Activated CD8-positive, alpha-beta T cell treated with anti-CD3 and anti-CD28 coated beads, Interleukin-2, amount 10 ng/mL, durations not matched to agents 7 days and 5 days (primary cell): Measurements from ENCODE around the gene SPATA31D4. TPM values are rescaled to one million over a fixed set of nuclear protein-coding genes. Genes with fewer than 3 reads are reported as not detected.
"Not testable (repeated sequence)": the region's sequence is repeated elsewhere in the genome, so short reads cannot be mapped to it uniquely, and the experiment has no call there.

Source experiments
- ATAC-seq: fragments of 150-1000 bp; cut with Tn5 transposase; one replicate; pipeline ENCODE4 v1.10.0; 2021; ENCODE audit warnings: moderate library complexity
- CTCF ChIA-PET: fragments of 350-600 bp; sonication (Branson Sonifier 250); formaldehyde crosslinking; loops from one replicate; lab custom pipeline; 2021; ENCODE audit warnings: antibody characterized with exemption; lab: Charles Lee
- POLR2A ChIA-PET: fragments of 350-600 bp; sonication (Branson Sonifier 250); formaldehyde crosslinking; loops from one replicate; lab custom pipeline; 2021; ENCODE audit warnings: antibody characterized with exemption; lab: Charles Lee
- DNase-seq: peaks from one replicate; pipeline ENCODE4 v3.0.0-alpha.2; 2020
- H3K27ac Mint-ChIP-seq: one replicate; pipeline ENCODE4 v1.8.0; 2021; ENCODE audit warnings: mild to moderate bottlenecking, mixed read lengths
- H3K27me3 Mint-ChIP-seq: one replicate; pipeline ENCODE4 v1.8.0; 2021; ENCODE audit warnings: low read depth, mixed read lengths
- H3K36me3 Mint-ChIP-seq: one replicate; pipeline ENCODE4 v1.8.0; 2021; ENCODE audit warnings: low read depth, mixed read lengths
- H3K4me1 Mint-ChIP-seq: one replicate; pipeline ENCODE4 v1.8.0; 2021; ENCODE audit warnings: low read depth, mixed read lengths
- H3K4me3 Mint-ChIP-seq: one replicate; pipeline ENCODE4 v1.8.0; 2021; ENCODE audit warnings: mild to moderate bottlenecking, mixed read lengths
- H3K9me3 Mint-ChIP-seq: one replicate; pipeline ENCODE4 v1.8.0; 2022; ENCODE audit warnings: mixed read lengths; ENCODE audit not compliant: insufficient read depth
- total RNA-seq, 2 experiments: library from RNA; stranded (reverse); gene quantifications; one replicate each; pipeline ENCODE4 v1.2.3, GENCODE V29; 2021

Gene SPATA31D4
- total RNA-seq, 2 experiments from 2014 or later: not detected

DNA sequence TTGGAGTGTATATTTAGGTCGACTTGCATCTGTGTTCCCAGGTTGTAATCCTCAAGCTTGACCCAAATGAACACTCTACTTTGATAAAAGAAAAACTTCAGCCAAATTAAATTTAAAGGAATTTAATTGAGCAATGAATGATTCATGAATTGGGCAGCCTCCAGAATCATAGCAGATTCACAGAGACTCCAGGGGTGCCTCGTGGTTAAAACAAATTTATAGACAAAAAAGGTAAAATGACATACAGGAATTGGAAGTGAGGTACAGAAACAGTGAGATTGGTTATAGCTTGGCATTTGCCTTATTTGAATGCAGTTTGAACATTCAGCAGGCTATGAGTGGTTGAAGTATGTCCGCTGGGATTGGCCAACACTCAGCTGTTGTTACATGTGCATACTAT, 21.6 kb upstream of the SPATA31D4 start:
- no peaks in the 10 kb centered on the region for H3K9me3 Mint-ChIP-seq
- DNase-seq (no peak), ATAC-seq (no peak)
- ChIA-PET CTCF (no interaction called here), POLR2A (no interaction called here)
- H3K27ac Mint-ChIP-seq: no peak overlapping the region
- H3K4me3 Mint-ChIP-seq: no peak overlapping the region
- no peaks in the 10 kb centered on the region for H3K27me3 Mint-ChIP-seq
- H3K36me3 Mint-ChIP-seq: no peaks in the 10 kb centered on the region
- H3K4me1 Mint-ChIP-seq: no peaks in the 10 kb centered on the region

DNA sequence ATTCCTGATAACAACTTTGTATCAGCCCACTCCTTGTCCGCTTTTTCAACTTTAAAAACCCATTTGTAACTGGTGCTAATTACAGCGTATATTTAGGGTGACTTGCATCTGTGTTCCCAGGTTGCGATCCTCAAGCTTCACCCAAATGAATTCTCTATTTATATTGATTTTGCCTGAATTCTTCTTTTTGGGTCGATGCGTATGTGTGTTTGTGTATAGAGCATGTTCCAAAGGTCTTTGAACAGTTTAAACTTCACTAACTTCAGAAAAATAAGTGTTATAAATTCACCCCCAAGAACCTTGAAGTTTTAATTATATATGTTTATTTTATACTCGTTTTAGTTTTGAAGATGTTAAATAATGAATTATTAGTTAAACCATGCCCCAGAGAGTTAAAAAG, 16.1 kb upstream of the SPATA31D4 start:
- ChIA-PET CTCF (no interaction called here), POLR2A (no interaction called here)
- Mint-ChIP-seq H3K9me3 (no peaks in the 10 kb centered on the region), H3K27me3 (no peaks in the 10 kb centered on the region), H3K4me1 (no peaks in the 10 kb centered on the region), H3K4me3 (no peak overlapping the region), H3K27ac (no peak overlapping the region), H3K36me3 (no peaks in the 10 kb centered on the region)
- DNase-seq (no peak), ATAC-seq (no peak)

DNA sequence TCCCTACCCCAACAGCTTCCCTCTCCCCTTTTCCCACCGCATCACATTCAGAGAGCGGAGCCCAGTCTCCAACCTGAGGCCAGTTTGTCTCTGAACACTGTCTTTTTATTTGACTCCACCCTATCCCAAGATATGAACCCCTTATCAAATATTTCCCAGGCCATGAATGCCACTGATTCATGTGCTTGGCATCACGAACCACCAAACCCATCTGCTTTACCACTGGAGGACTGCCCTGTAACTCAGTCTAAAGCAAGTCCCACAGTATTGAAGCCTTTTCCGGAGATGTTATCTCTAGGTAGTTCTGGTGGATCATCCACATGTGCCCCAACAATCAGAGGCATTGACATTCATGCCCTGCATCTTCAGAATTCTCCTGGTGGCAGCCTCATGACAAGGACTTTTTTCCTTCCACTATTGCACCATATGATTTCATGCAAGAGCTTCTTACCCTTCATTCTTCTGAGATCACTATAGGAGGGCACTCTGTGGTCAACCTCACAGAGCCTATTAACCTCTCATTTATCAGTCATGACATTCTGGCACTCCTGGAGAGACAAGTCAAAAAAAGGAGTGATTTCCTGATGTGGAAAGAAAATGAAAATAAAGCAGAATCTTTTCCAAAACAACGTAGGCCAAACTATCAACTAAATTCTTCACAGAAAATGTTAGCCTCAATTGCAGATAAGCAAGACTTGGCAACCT, 12.3 kb upstream of the SPATA31D4 start:
- no peak overlapping the region for H3K4me3 Mint-ChIP-seq
- no peaks in the 10 kb centered on the region for H3K9me3 Mint-ChIP-seq
- H3K27me3 Mint-ChIP-seq: no peaks in the 10 kb centered on the region
- H3K27ac Mint-ChIP-seq: no peak overlapping the region
- ChIA-PET POLR2A (no interaction called here), CTCF (no interaction called here)
- no peaks in the 10 kb centered on the region for H3K4me1 Mint-ChIP-seq
- ATAC-seq (no peak), DNase-seq (no peak)
- H3K36me3 Mint-ChIP-seq: no peaks in the 10 kb centered on the region

DNA sequence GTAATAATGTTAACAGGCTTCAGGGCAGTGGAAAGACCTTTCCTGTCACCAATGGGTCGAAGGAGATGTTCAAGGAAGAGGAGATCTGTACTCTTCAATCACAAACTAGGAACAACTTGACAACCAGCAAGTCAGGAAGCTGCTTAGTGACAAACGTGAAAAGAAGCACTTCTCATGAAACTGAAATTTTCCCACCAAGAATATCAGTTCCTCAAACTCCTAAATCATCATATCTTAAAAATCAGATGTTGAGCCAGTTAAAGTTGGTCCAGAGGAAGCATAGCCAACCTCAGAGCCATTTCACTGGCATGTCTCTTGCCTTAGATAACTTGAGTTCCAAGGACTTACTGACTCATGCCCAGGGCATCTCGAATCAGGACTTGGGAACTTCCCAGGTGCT, 9.7 kb upstream of the SPATA31D4 start:
- H3K4me3 Mint-ChIP-seq, H3K27me3 Mint-ChIP-seq, POLR2A ChIA-PET, H3K4me1 Mint-ChIP-seq, DNase-seq, H3K36me3 Mint-ChIP-seq, H3K27ac Mint-ChIP-seq, ATAC-seq, H3K9me3 Mint-ChIP-seq, CTCF ChIA-PET: not testable (repeated sequence)

DNA sequence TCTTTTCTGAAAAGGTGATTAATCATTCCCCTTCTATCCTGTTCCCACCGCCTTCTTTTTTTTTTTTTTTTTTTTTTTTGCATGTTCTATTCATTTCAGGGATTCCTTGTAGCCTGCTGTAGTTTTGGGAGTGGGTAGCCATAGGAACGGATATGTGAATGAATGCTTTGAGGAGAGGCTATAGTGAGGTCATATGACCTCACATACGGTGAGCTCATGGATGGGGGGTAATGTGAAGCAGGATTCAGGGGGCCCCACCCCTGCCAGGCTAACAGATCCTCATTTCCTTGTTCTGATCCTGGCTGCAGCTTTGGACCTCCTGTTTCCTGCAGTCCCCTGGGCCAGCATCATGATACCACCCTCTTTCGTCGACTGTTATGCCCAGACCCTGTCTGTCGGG, 1.9 kb downstream of the SPATA31D4 start:
- DNase-seq, CTCF ChIA-PET, ATAC-seq, H3K9me3 Mint-ChIP-seq, H3K4me1 Mint-ChIP-seq, H3K27ac Mint-ChIP-seq, POLR2A ChIA-PET, H3K27me3 Mint-ChIP-seq, H3K4me3 Mint-ChIP-seq, H3K36me3 Mint-ChIP-seq: not testable (repeated sequence)

DNA sequence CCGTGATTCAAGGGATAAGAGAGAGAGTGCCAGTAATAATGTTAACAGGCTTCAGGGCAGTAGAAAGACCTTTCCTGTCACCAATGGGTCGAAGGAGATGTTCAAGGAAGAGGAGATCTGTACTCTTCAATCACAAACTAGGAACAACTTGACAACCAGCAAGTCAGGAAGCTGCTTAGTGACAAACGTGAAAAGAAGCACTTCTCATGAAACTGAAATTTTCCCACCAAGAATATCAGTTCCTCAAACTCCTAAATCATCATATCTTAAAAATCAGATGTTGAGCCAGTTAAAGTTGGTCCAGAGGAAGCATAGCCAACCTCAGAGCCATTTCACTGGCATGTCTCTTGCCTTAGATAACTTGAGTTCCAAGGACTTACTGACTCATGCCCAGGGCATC, 5.3 kb downstream of the SPATA31D4 start:
- H3K36me3 Mint-ChIP-seq, H3K9me3 Mint-ChIP-seq, H3K4me1 Mint-ChIP-seq, H3K27ac Mint-ChIP-seq, H3K27me3 Mint-ChIP-seq, H3K4me3 Mint-ChIP-seq, ATAC-seq, CTCF ChIA-PET, DNase-seq, POLR2A ChIA-PET: not testable (repeated sequence)

DNA sequence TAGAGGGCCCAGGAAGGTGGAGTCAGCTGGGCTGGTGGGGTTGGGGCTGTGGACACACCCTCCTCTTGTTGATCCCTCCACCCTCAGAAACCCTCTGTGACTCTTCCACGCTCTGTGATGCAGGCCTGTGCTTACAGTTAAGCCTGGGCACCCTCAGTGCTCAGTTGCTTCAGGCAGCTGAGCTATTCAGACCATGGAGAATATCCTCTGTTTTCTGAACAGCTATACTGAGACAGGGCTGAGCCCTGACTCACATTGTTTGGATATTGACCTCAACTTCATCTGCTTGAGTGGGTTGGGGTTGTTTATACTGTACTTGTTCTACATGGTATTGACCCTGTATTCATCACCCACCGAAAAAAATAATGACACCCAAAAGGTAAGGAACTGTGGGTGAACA, 15.2 kb downstream of the SPATA31D4 start, which contains the start of gene SPATA31D3:
Gene SPATA31D3, plus strand, starts transcription at position 108 of the 400 bp plus-strand sequence. Its CDS starts 86 bp downstream, at position 194.
- ATAC-seq, H3K36me3 Mint-ChIP-seq, H3K27me3 Mint-ChIP-seq, DNase-seq, H3K27ac Mint-ChIP-seq, H3K4me3 Mint-ChIP-seq, H3K4me1 Mint-ChIP-seq, CTCF ChIA-PET, POLR2A ChIA-PET, H3K9me3 Mint-ChIP-seq: not testable (repeated sequence)

DNA sequence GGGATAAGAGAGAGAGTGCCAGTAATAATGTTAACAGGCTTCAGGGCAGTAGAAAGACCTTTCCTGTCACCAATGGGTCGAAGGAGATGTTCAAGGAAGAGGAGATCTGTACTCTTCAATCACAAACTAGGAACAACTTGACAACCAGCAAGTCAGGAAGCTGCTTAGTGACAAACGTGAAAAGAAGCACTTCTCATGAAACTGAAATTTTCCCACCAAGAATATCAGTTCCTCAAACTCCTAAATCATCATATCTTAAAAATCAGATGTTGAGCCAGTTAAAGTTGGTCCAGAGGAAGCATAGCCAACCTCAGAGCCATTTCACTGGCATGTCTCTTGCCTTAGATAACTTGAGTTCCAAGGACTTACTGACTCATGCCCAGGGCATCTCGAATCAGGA, 20.4 kb downstream of the SPATA31D4 start:
- ATAC-seq, POLR2A ChIA-PET, DNase-seq: not testable (repeated sequence)

DNA sequence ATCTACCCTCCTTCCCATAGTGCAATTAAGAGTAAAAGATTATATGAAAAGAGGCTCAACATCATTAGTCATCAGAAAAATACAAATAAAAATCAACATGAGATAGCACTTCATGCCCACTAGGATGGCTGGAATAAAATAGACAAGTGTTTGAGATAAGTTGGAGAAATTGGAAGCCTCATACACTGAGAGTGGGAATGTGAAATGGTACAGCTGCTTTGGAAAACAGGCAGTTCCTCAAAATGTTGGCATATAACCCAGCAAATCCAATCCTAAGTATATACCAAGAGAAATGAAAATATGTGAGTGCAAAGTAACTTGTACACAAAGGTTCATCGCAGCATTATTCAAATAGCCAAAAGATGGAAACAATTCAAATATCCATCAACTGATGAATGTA, 24.9 kb downstream of the SPATA31D4 start:
- H3K27ac Mint-ChIP-seq: no peak overlapping the region
- no peak for DNase-seq
- H3K4me1 Mint-ChIP-seq: no peaks in the 10 kb centered on the region
- ChIA-PET CTCF (no interaction called here), POLR2A (no interaction called here)
- ATAC-seq: no peak
- H3K9me3 Mint-ChIP-seq: peaks cover 10% of the 10 kb centered on the region
- no peaks in the 10 kb centered on the region for H3K36me3 Mint-ChIP-seq
- H3K27me3 Mint-ChIP-seq: no peaks in the 10 kb centered on the region
- no peak overlapping the region for H3K4me3 Mint-ChIP-seq

More for the DNA sequence above, 20.4 kb downstream of the SPATA31D4 start:
- CTCF ChIA-PET, H3K4me3 Mint-ChIP-seq, H3K27me3 Mint-ChIP-seq, H3K27ac Mint-ChIP-seq, H3K9me3 Mint-ChIP-seq, H3K4me1 Mint-ChIP-seq, H3K36me3 Mint-ChIP-seq: not testable (repeated sequence)

DNA sequence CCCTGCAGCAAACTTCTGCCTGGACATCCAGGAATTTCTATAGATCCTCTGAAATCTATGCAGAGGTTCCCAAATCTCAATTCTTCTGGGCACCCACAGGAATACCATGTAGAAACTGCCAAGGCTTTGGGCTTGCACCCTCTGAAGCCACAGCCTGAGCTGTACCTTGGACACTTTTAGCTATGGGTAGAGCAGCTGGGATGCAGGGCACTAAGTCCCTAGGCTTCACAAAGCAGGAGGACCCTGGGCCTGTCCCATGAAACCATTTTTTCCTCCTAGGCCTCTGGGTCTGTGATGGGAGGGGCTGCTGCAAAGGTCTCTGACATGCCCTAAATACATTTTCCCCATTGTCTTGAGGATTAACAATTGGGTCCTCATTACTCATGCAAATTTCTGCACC, 27.4 kb downstream of the SPATA31D4 start:
- no peaks in the 10 kb centered on the region for H3K4me1 Mint-ChIP-seq
- H3K36me3 Mint-ChIP-seq: no peaks in the 10 kb centered on the region
- ChIA-PET POLR2A (no interaction called here), CTCF (no interaction called here)
- peaks cover 10% of the 10 kb centered on the region for H3K9me3 Mint-ChIP-seq
- H3K27ac Mint-ChIP-seq: no peak overlapping the region
- no peak overlapping the region for H3K4me3 Mint-ChIP-seq
- H3K27me3 Mint-ChIP-seq: no peaks in the 10 kb centered on the region
- ATAC-seq: no peak
- DNase-seq: no peak

DNA sequence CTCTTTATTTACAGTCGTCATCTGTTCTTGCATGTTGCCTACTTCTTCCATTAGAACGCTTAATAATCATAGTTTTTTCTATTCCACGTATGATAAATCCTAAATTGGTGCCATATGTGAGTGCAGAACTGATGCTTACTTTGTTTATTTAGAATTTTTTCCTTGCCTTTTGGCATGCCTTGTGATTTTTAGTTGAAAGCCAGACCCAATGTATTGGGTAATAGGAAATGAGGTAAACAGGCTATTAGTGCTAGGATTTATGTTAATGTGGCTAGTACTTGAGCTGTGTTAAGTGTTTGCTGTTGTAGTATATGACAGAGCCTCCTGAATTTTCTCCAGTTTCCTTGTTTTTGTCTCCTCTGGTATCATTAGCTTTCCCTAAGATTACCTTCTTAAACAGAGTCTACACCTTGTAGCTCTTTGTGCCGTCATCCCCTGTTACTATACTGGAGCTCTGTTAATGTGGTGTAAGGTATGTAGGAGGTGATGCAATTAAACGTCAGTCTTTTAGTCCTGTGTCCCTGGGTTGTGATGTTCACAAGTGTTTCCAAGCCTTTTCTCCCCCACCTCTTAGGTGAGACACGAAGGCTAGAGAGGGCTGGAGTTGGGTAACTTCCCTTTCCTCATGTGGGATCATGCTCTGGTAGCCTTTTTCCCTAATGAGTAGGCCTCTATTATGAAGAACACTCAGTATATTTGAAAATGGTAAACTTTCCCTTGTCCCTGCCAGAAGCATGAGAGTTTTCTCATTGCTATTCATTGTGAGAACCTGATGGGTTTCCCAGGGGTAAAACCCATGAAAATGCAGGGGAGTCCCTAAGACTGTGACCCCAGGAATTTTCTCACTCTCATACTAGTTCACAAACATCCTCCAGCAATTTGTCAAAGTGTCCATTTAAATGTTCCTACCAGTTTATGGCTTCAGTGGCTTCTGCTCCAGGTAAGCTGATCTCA, 36.3 kb downstream of the SPATA31D4 start:
- DNase-seq (no peak), ATAC-seq (no peak)
- H3K27ac Mint-ChIP-seq: no peak overlapping the region
- ChIA-PET POLR2A (no interaction called here), CTCF (no interaction called here)
- no peaks in the 10 kb centered on the region for H3K36me3 Mint-ChIP-seq
- no peaks in the 10 kb centered on the region for H3K27me3 Mint-ChIP-seq
- no peaks in the 10 kb centered on the region for H3K4me1 Mint-ChIP-seq
- no peak overlapping the region for H3K4me3 Mint-ChIP-seq
- H3K9me3 Mint-ChIP-seq: no peaks in the 10 kb centered on the region

DNA sequence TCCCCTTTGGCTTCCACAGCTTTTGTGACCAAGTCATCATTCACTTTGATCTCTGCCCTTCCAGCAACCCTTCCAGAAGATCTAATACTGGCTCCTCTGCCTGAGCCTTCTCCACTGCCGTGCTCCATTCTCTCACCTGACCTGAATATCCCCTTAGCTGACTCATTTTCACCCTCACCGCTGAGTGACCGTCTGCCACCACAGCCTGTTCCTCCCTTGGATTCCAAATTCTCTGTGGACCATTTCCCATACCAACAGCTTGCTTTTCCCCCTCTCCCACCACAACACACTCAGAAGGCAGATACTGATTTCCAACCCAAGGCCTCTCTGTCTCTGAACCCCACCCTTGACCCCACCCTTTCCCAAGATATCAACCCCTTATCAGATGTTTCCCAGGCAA, 39.8 kb downstream of the SPATA31D4 start:
- DNase-seq: no peak
- no peaks in the 10 kb centered on the region for H3K27me3 Mint-ChIP-seq
- ChIA-PET CTCF (no interaction called here), POLR2A (no interaction called here)
- no peaks in the 10 kb centered on the region for H3K9me3 Mint-ChIP-seq
- no peaks in the 10 kb centered on the region for H3K4me1 Mint-ChIP-seq
- no peak for ATAC-seq
- H3K36me3 Mint-ChIP-seq: no peaks in the 10 kb centered on the region
- no peak overlapping the region for H3K4me3 Mint-ChIP-seq
- no peak overlapping the region for H3K27ac Mint-ChIP-seq
